HepG2 (cell line): ENCODE measurements around the gene ACSF3. TPM values are rescaled to one million over a fixed set of nuclear protein-coding genes. Genes with fewer than 3 reads are reported as not detected.

ENCODE experiments used
- ATAC-seq: fragments of 200-7000 bp; cut with Tn5 transposase; 3 replicates; pipeline ENCODE4 v1.9.1; 2020; ENCODE audit warnings: mild to moderate bottlenecking, moderate library complexity
- BruUV-seq: library from RNA; stranded (reverse); fragments of 400-500 nt; replicated peaks from 2 replicates; lab custom pipeline; 2021; lab: Mats Ljungman, UMichigan
- CTCF ChIA-PET: fragments of 300-600 bp; formaldehyde crosslinking; extraction: SDS; loops from one replicate; lab custom pipeline; 2021; ENCODE audit warnings: low total read pairs, inconsistent platforms, low intra/inter-chr PET ratio; lab: Yijun Ruan, JAX
- POLR2A ChIA-PET: fragments of 350-600 bp; sonication (Branson Sonifier 250); formaldehyde crosslinking; loops from one replicate; lab custom pipeline; 2020; ENCODE audit warnings: antibody characterized with exemption, inconsistent platforms; lab: Yijun Ruan, JAX
- DNase-seq: peaks from one replicate; pipeline ENCODE4 v3.0.0-alpha.2; 2015; ENCODE audit warnings: low spot score
- FAIRE-seq: peaks from 3 replicates; lab custom pipeline; 2011; peaks lifted over from hg19 to GRCh38; lab: Jason Lieb, UNC
- H2AFZ ChIP-seq: one replicate; pipeline ENCODE4 v1.6.1; 2011; ENCODE audit warnings: low read length, inconsistent platforms
- H3K27ac ChIP-seq: fragments of 300-600 bp; 3 replicates; pipeline ENCODE4 v1.8.0; 2011; ENCODE audit warnings: mixed run types, mild to moderate bottlenecking, mixed read lengths, low read length, inconsistent platforms; ENCODE audit not compliant: insufficient read depth; ENCODE audit errors: extremely low read length
- H3K27me3 ChIP-seq, 2 experiments: fragments of 200-600 bp in 1 of 2; 2 replicates in 1 of 2; 3 replicates in 1 of 2; pipeline versions ENCODE4 v1.6.0 to v1.8.0; 2011; ENCODE audit warnings: low read length in 2 of 2, mild to moderate bottlenecking in 2 of 2, moderate library complexity in 2 of 2, inconsistent platforms in 1 of 2; ENCODE audit not compliant: insufficient read depth in 2 of 2, control insufficient read depth in 1 of 2
- H3K36me3 ChIP-seq, 2 experiments: fragments of 200-600 bp in 1 of 2; replicated peaks in 1 of 2; 2 replicates in 1 of 2; 3 replicates in 1 of 2; pipeline versions ENCODE4 v1.5.1 to v1.8.0; 2011; ENCODE audit warnings: low read length in 2 of 2, inconsistent platforms in 1 of 2; ENCODE audit not compliant: insufficient read depth in 2 of 2, control insufficient read depth in 1 of 2
- H3K4me1 ChIP-seq: 2 replicates; pipeline ENCODE4 v1.5.1; 2012; ENCODE audit warnings: low read length, inconsistent platforms; ENCODE audit not compliant: insufficient read depth
- H3K4me2 ChIP-seq: 2 replicates; pipeline ENCODE4 v1.6.0; 2011; ENCODE audit warnings: low read depth, low read length, inconsistent platforms
- H3K4me3 ChIP-seq, 3 experiments: fragments of 200-600 bp in 1 of 3; sonication (generic), shearing (Covaris generic) in 1 of 3; replicated peaks in 1 of 3; 2 replicates each; pipeline ENCODE4 v1.5.1; 2011 to 2016; ENCODE audit warnings: low read length in 3 of 3, inconsistent platforms in 2 of 3, low read depth in 2 of 3, mild to moderate bottlenecking in 2 of 3, control low read depth in 1 of 3, mixed read lengths in 1 of 3; ENCODE audit not compliant: insufficient read depth in 1 of 3
- H3K79me2 ChIP-seq: one replicate; pipeline ENCODE4 v1.6.1; 2011; ENCODE audit warnings: low read length, inconsistent platforms; ENCODE audit not compliant: insufficient read depth
- H3K9ac ChIP-seq: 2 replicates; pipeline ENCODE4 v1.6.0; 2011; ENCODE audit warnings: mild to moderate bottlenecking, low read depth, low read length, inconsistent platforms; ENCODE audit not compliant: insufficient read depth
- H3K9me3 ChIP-seq: 2 replicates; pipeline ENCODE4 v1.5.1; 2012; ENCODE audit warnings: mild to moderate bottlenecking, low read length
- H4K20me1 ChIP-seq: 2 replicates; pipeline ENCODE4 v1.6.0; 2011; ENCODE audit warnings: inconsistent platforms, mild to moderate bottlenecking, low read length, moderate library complexity; ENCODE audit not compliant: insufficient read depth
- FOXA3 ChIP-seq: IDR thresholded peaks from 2 replicates; pipeline ENCODE4 v1.6.1; 2016; ENCODE audit warnings: missing genetic modification reagents, missing compliant biosample characterization
- HDAC2 ChIP-seq: sonication (generic); formaldehyde crosslinking; IDR thresholded peaks from 2 replicates; pipeline ENCODE4 v1.4.0; 2020; ENCODE audit warnings: missing genetic modification reagents
- HNRNPLL ChIP-seq: fragments of 200-400 bp; formaldehyde crosslinking; IDR thresholded peaks from 2 replicates; pipeline ENCODE4 v1.6.1; 2017; ENCODE audit warnings: mild to moderate bottlenecking, low read depth, low read length; ENCODE audit not compliant: poor library complexity, severe bottlenecking
- MBNL3 ChIP-seq: fragments of 250-450 bp; sonication (Bioruptor Pico); conservative IDR thresholded peaks from 2 replicates; pipeline ENCODE4 v1.8.0; 2022; ENCODE audit warnings: mild to moderate bottlenecking, inconsistent platforms
- SETDB1 ChIP-seq: sonication (generic); formaldehyde crosslinking; IDR thresholded peaks from 2 replicates; pipeline ENCODE4 v1.5.1; 2020; ENCODE audit warnings: missing genetic modification reagents, mild to moderate bottlenecking, borderline replicate concordance
- SNAPC2 ChIP-seq: sonication (generic); formaldehyde crosslinking; IDR thresholded peaks from 2 replicates; pipeline ENCODE4 v1.8.1; 2022; ENCODE audit warnings: mild to moderate bottlenecking, missing genetic modification reagents
- SRF ChIP-seq: IDR thresholded peaks from 2 replicates; pipeline ENCODE4 v1.6.1; 2011; ENCODE audit warnings: mild to moderate bottlenecking, low read depth, low read length, moderate library complexity
- TP53 ChIP-seq: sonication (generic); formaldehyde crosslinking; conservative IDR thresholded peaks from 2 replicates; pipeline ENCODE4 v1.4.0; 2020; ENCODE audit warnings: missing genetic modification reagents
- ZBTB25 ChIP-seq: IDR thresholded peaks from 2 replicates; pipeline ENCODE4 v1.6.1; 2018; ENCODE audit warnings: missing genetic modification reagents
- ZBTB7A ChIP-seq: sonication (generic); formaldehyde crosslinking; IDR thresholded peaks from 2 replicates; pipeline ENCODE4 v1.8.0; 2022; ENCODE audit warnings: mild to moderate bottlenecking, missing genetic modification reagents
- ZSCAN25 ChIP-seq: sonication (generic); formaldehyde crosslinking; IDR thresholded peaks from 2 replicates; pipeline ENCODE4 v1.8.0; 2022; ENCODE audit warnings: mild to moderate bottlenecking, missing genetic modification reagents
- WGBS: methylation state at CpG from one replicate; pipeline ENCODE4 v1.1.6; 2017; ENCODE audit warnings: low lambda C conversion rate; 5-methylcytosine and 5-hydroxymethylcytosine counted together
- in situ Hi-C: cut with HindIII; loops from 2 replicates; pipeline ENCODE4 v1.10.0; 2017; ENCODE audit warnings: low pct_unique_long_range_greater_than_20kb; ENCODE audit not compliant: extremely low pct_ligation_motif_present
- intact Hi-C: fragments of 100-400 bp; cut with micrococcal nuclease; formaldehyde crosslinking; loops from one replicate; pipeline ENCODE4 v1.10.0; 2022; ENCODE audit not compliant: unreplicated experiment
- polyA plus RNA-seq, 8 experiments: library from polyadenylated mRNA; depleted of rRNA in 3 of 8; stranded (reverse) in 7 of 8; unstranded in 1 of 8; fragments of >200 nt; fragmentation: Illumina TruSeq in 4 of 8; extraction: Trizol in 4 of 8; gene quantifications; 2 replicates each; pipeline versions ENCODE4 v1.2.1 to v1.2.3, GENCODE V29; 2011 to 2016; ENCODE audit warnings: low read depth in 4 of 8, missing spikeins in 1 of 8, mixed read lengths in 1 of 8; ENCODE audit not compliant: insufficient read depth in 1 of 8
- total RNA-seq, 5 experiments: library from RNA; depleted of rRNA; stranded (reverse); fragments of >200 nt; fragmentation: Illumina TruSeq; extraction: Trizol; gene quantifications; 2 replicates each; pipeline ENCODE4 v1.2.3, GENCODE V29; 2016; ENCODE audit warnings: low read depth in 1 of 5
- TF ChIP-seq, protein P1 (sequence below): sonication (generic); formaldehyde crosslinking; IDR thresholded peaks from 2 replicates; pipeline ENCODE4 v1.4.0; 2020; ENCODE audit warnings: mild to moderate bottlenecking, missing genetic modification reagents

ACSF3 gene
- total and polyA plus RNA-seq, 2 of the 13 experiments (the other 11 are each of a cell fraction or from before 2014, with no cell fraction given): 14.9 to 30.6 TPM

DNA sequence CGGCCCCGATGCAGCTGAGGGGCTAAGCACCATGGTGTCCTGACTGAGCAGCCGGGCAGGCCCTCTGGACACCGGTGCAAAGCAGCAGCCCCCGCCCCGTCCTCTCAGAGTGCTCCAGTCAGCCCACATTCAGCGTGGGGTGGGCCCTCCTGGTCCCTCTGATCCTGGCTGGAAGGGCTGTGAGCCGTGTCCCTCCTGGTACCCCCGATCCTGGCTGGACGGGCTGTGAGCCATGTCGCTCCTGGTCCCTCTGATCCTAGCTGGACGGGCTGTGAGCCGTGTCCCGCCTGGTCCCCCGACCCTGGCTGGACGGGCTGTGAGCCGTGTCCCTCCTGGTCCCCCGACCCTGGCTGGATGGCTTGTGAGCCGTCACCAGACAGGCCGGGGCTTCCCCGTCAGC lies 26.9 kb upstream of the ACSF3 start:
- ATAC-seq (no peak), DNase-seq (no peak)
- Histone ChIP-seq H4K20me1 (no peaks in the 10 kb centered on the region; the same call in 1 of the 2 replicates), H3K4me1 (peaks cover 9% of the 10 kb centered on the region; the same call in 1 of the 2 replicates), H3K27me3 (peaks cover 31 to 86% of the 10 kb centered on the region in 2 experiments), H3K27ac (no peak overlapping the region), H3K9ac (no peak overlapping the region), H3K36me3 (no peaks in the 10 kb centered on the region), H3K9me3 (no peaks in the 10 kb centered on the region), H3K4me2 (no peak overlapping the region), H2AFZ (no peak overlapping the region)
- intact Hi-C loops: no loop called here
- no TSS peak for BruUV-seq
- ChIA-PET CTCF (no interaction called here), POLR2A (no interaction called here)
- in situ Hi-C loops: no loop called here
- TF ChIP-seq ZSCAN25 (CRISPR knock-in tag) (no peak), SETDB1 (CRISPR knock-in tag) (no peak), SRF (no peak), HDAC2 (CRISPR knock-in tag) (no peak), SNAPC2 (no peak), ZBTB7A (no peak), TP53 (CRISPR knock-in tag) (no peak), MBNL3 (CRISPR knock-in tag) (no peak), FOXA3 (no peak), HNRNPLL (no peak), ZBTB25 (CRISPR knock-in tag) (no peak)
- TF ChIP-seq, protein P1, sequence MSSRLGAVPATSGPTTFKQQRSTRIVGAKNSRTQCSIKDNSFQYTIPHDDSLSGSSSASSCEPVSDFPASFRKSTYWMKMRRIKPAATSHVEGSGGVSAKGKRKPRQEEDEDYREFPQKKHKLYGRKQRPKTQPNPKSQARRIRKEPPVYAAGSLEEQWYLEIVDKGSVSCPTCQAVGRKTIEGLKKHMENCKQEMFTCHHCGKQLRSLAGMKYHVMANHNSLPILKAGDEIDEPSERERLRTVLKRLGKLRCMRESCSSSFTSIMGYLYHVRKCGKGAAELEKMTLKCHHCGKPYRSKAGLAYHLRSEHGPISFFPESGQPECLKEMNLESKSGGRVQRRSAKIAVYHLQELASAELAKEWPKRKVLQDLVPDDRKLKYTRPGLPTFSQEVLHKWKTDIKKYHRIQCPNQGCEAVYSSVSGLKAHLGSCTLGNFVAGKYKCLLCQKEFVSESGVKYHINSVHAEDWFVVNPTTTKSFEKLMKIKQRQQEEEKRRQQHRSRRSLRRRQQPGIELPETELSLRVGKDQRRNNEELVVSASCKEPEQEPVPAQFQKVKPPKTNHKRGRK (CRISPR knock-in tag): no peak
- TF ChIP-seq, all 625 proteins: peak for 0
- H3K79me2 ChIP-seq: no peaks in the 10 kb centered on the region
- no peak overlapping the region for H3K4me3 ChIP-seq
- 4% methylated on average over 9 of the region's 21 CpGs for WGBS
- no peak for FAIRE-seq
